GM12878 (cell line): ENCODE data around the gene F13A1. TPM values are rescaled to one million over a fixed set of nuclear protein-coding genes. Genes with fewer than 3 reads are reported as not detected.

Experiments
- ATAC-seq: fragments of 200-7000 bp; cut with Tn5 transposase; 3 replicates; pipeline ENCODE4 v1.9.1; 2020; ENCODE audit warnings: mild to moderate bottlenecking, moderate library complexity
- BruUV-seq: library from RNA; stranded (reverse); fragments of 400-500 nt; replicated peaks from 2 replicates; lab custom pipeline; 2021; lab: Mats Ljungman, UMichigan
- CTCF ChIA-PET: fragments of 300-600 bp; sonication (Branson Sonifier 250); formaldehyde crosslinking; extraction: SDS; loops from one replicate; lab custom pipeline; 2021; ENCODE audit warnings: inconsistent platforms; lab: Yijun Ruan, JAX
- POLR2A ChIA-PET: fragments of 350-600 bp; formaldehyde crosslinking; extraction: SDS; loops from one replicate; lab custom pipeline; 2021; ENCODE audit warnings: inconsistent platforms; lab: Charles Lee
- RAD21 ChIA-PET: fragments of 300-600 bp; sonication (Branson Sonifier 250); formaldehyde crosslinking; loops from one replicate; lab custom pipeline; 2023; ENCODE audit warnings: antibody characterized with exemption; ENCODE audit not compliant: unreplicated experiment; lab: Charles Lee
- SMC1A ChIA-PET: fragments of 300-600 bp; sonication (Branson Sonifier 250); formaldehyde crosslinking; loops from one replicate; lab custom pipeline; 2023; ENCODE audit not compliant: unreplicated experiment, uncharacterized antibody; lab: Charles Lee
- DNase-seq: peaks from one replicate; pipeline ENCODE4 v3.0.0-alpha.2; 2011; ENCODE audit warnings: low read depth, low spot score
- FAIRE-seq: peaks from 3 replicates; lab custom pipeline; 2011; peaks lifted over from hg19 to GRCh38; lab: Jason Lieb, UNC
- H2AFZ ChIP-seq: 2 replicates; pipeline ENCODE4 v1.6.0; 2011; ENCODE audit warnings: low read depth, low read length, control low read depth; ENCODE audit not compliant: control insufficient read depth
- H3K27ac ChIP-seq: 2 replicates; pipeline ENCODE4 v1.5.1; 2011; ENCODE audit warnings: control low read depth; ENCODE audit not compliant: control insufficient read depth, insufficient read depth
- H3K27me3 ChIP-seq, 2 experiments: replicated peaks in 1 of 2; 2 replicates each; pipeline versions ENCODE4 v1.6.0 to v1.6.1; 2011; ENCODE audit warnings: low read length in 1 of 2; ENCODE audit not compliant: control insufficient read depth in 2 of 2, insufficient read depth in 2 of 2
- H3K36me3 ChIP-seq, 2 experiments: 2 replicates each; pipeline ENCODE4 v1.5.1; 2011; ENCODE audit warnings: low read length in 1 of 2; ENCODE audit not compliant: control insufficient read depth in 2 of 2, insufficient read depth in 2 of 2
- H3K4me1 ChIP-seq: 2 replicates; pipeline ENCODE4 v1.6.1; 2011; ENCODE audit warnings: mild to moderate bottlenecking, low read length, moderate library complexity, mixed read lengths; ENCODE audit not compliant: control insufficient read depth, insufficient read depth
- H3K4me2 ChIP-seq: 2 replicates; pipeline ENCODE4 v1.6.0; 2011; ENCODE audit warnings: control low read depth; ENCODE audit not compliant: control insufficient read depth, insufficient read depth
- H3K4me3 ChIP-seq: fragments of 200-600 bp; sonication (generic); 2 replicates; pipeline ENCODE4 v1.5.1; 2016
- H3K79me2 ChIP-seq: 2 replicates; pipeline ENCODE4 v1.6.0; 2011; ENCODE audit warnings: low read length; ENCODE audit not compliant: control insufficient read depth, insufficient read depth
- H3K9ac ChIP-seq: 2 replicates; pipeline ENCODE4 v1.8.0; 2011; ENCODE audit warnings: low read length, control low read depth, mixed read lengths; ENCODE audit not compliant: control insufficient read depth, insufficient read depth
- H3K9me3 ChIP-seq: replicated peaks from 3 replicates; pipeline ENCODE4 v1.5.1; 2011; ENCODE audit warnings: mild to moderate bottlenecking, low read length; ENCODE audit not compliant: control insufficient read depth, insufficient read depth
- H4K20me1 ChIP-seq: 2 replicates; pipeline ENCODE4 v1.6.0; 2011; ENCODE audit not compliant: control insufficient read depth, insufficient read depth
- BRCA1 ChIP-seq: IDR thresholded peaks from 2 replicates; pipeline ENCODE4 v1.6.1; 2011; ENCODE audit warnings: low read depth, low read length, improper control_type of control experiment
- E4F1 ChIP-seq: fragments of 450-650 bp; IDR thresholded peaks from 2 replicates; pipeline ENCODE4 v1.6.1; 2018; ENCODE audit warnings: borderline replicate concordance, mild to moderate bottlenecking; ENCODE audit not compliant: partially characterized antibody
- ETV6 ChIP-seq, 2 experiments: fragments of 450-650 bp in 1 of 2; IDR thresholded peaks in 1 of 2; conservative IDR thresholded peaks in 1 of 2; 2 replicates each; pipeline ENCODE4 v1.6.1; 2014; ENCODE audit warnings: antibody characterized with exemption in 1 of 2, borderline replicate concordance in 1 of 2, low read depth in 1 of 2, mild to moderate bottlenecking in 1 of 2, moderate library complexity in 1 of 2
- FOXK2 ChIP-seq: fragments of 450-650 bp; IDR thresholded peaks from 2 replicates; pipeline ENCODE4 v1.6.1; 2017; ENCODE audit warnings: mild to moderate bottlenecking, moderate library complexity
- KAT2A ChIP-seq: conservative IDR thresholded peaks from 2 replicates; pipeline ENCODE4 v1.6.1; 2011; ENCODE audit warnings: low read depth, low read length; ENCODE audit not compliant: control insufficient read depth
- MTA2 ChIP-seq: fragments of 450-650 bp; IDR thresholded peaks from 2 replicates; pipeline ENCODE4 v1.6.1; 2016; ENCODE audit warnings: low read depth, mild to moderate bottlenecking, moderate library complexity
- WGBS: methylation state at CpG from one replicate; pipeline ENCODE4 v1.1.6; 2016; ENCODE audit warnings: low lambda C conversion rate; ENCODE audit not compliant: insufficient replicate concordance, insufficient coverage; ENCODE audit errors: missing lambda C conversion rate; 5-methylcytosine and 5-hydroxymethylcytosine counted together
- in situ Hi-C: fragments of 300-500 bp; cut with MboI; formaldehyde crosslinking; loops from 9 replicates; pipeline ENCODE4 v1.14.3; 2018; ENCODE audit warnings: mixed read lengths
- intact Hi-C: fragments of 100-400 bp; cut with micrococcal nuclease; formaldehyde crosslinking; loops from one replicate; pipeline ENCODE4 v1.14.2; 2022; ENCODE audit not compliant: unreplicated experiment
- polyA plus RNA-seq, 11 experiments: library from polyadenylated mRNA; depleted of rRNA in 4 of 11; unstranded in 6 of 11; stranded (reverse) in 5 of 11; fragments of >200 nt; fragmentation: Nextera tagmentation in 4 of 11; fragmentation: Illumina TruSeq in 1 of 11; extraction: Ambion mirVana in 4 of 11; extraction: Trizol in 1 of 11; gene quantifications; 1 replicate in 1 of 11; 2 replicates in 10 of 11; pipeline versions ENCODE4 v1.2.1 to v1.2.3, GENCODE V29; 2011 to 2016; ENCODE audit warnings: inconsistent platforms in 2 of 11, missing spikeins in 2 of 11, low read depth in 1 of 11
- total RNA-seq, 4 experiments: library from RNA; depleted of rRNA in 3 of 4; stranded (reverse); fragments of >200 nt in 3 of 4; fragmentation: Illumina TruSeq in 1 of 4; extraction: Trizol in 1 of 4; gene quantifications; 2 replicates each; pipeline versions ENCODE4 v1.2.1 to v1.2.3, GENCODE V29; 2013 to 2021
- TF ChIP-seq, protein P1 (sequence below): fragments of 450-650 bp; formaldehyde crosslinking; IDR thresholded peaks from 2 replicates; pipeline ENCODE4 v1.4.0; 2020; ENCODE audit warnings: mild to moderate bottlenecking, moderate library complexity
- TF ChIP-seq, protein P2 (sequence below): fragments of 150-350 bp; IDR thresholded peaks from 2 replicates; pipeline ENCODE4 v1.6.1; 2016; ENCODE audit warnings: low read depth, low read length

F13A1 gene
- total and polyA plus RNA-seq, 10 of the 15 experiments (the other 5 are each of a cell fraction or from before 2014, with no cell fraction given) = 0.48 to 1.8 (median 1.0) TPM

- TF ChIP-seq, protein P1, sequence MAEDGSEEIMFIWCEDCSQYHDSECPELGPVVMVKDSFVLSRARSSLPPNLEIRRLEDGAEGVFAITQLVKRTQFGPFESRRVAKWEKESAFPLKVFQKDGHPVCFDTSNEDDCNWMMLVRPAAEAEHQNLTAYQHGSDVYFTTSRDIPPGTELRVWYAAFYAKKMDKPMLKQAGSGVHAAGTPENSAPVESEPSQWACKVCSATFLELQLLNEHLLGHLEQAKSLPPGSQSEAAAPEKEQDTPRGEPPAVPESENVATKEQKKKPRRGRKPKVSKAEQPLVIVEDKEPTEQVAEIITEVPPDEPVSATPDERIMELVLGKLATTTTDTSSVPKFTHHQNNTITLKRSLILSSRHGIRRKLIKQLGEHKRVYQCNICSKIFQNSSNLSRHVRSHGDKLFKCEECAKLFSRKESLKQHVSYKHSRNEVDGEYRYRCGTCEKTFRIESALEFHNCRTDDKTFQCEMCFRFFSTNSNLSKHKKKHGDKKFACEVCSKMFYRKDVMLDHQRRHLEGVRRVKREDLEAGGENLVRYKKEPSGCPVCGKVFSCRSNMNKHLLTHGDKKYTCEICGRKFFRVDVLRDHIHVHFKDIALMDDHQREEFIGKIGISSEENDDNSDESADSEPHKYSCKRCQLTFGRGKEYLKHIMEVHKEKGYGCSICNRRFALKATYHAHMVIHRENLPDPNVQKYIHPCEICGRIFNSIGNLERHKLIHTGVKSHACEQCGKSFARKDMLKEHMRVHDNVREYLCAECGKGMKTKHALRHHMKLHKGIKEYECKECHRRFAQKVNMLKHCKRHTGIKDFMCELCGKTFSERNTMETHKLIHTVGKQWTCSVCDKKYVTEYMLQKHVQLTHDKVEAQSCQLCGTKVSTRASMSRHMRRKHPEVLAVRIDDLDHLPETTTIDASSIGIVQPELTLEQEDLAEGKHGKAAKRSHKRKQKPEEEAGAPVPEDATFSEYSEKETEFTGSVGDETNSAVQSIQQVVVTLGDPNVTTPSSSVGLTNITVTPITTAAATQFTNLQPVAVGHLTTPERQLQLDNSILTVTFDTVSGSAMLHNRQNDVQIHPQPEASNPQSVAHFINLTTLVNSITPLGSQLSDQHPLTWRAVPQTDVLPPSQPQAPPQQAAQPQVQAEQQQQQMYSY (CRISPR knock-in tag) = no peak
- TF ChIP-seq E4F1 (no peak), FOXK2 (no peak), KAT2A (no peak)
These were observed 196.7 kb downstream of the F13A1 start (continued) for GRCh38 chr6:6123803-6124202.

GRCh38 chr6:6121943-6122342 lies 198.5 kb downstream of the F13A1 start:
- Histone ChIP-seq H3K79me2 (no peaks in the 10 kb centered on the region), H4K20me1 (no peaks in the 10 kb centered on the region), H2AFZ (no peak overlapping the region), H3K4me1 (no peaks in the 10 kb centered on the region), H3K27ac (no peak overlapping the region), H3K9ac (no peak overlapping the region), H3K4me2 (no peak overlapping the region), H3K4me3 (no peak overlapping the region), H3K36me3 (no peaks in the 10 kb centered on the region), H3K9me3 (no peaks in the 10 kb centered on the region; the same call in 2 of the 3 replicates), H3K27me3 (no peaks in the 10 kb centered on the region)
- BruUV-seq = no TSS peak
- ChIA-PET SMC1A (no interaction called here), POLR2A (no interaction called here), CTCF (interaction anchor here (0.6 to 2.7 kb wide), 3 partner anchors 8 to 99 kb away, joined by 3 to 16 read pairs (median 3); no protein-coding TSS in a partner anchor), RAD21 (no interaction called here)
- intact Hi-C loops (no loop called here), in situ Hi-C loops (no loop called here)
- DNase-seq (no peak), ATAC-seq (no peak), FAIRE-seq (no peak)
- whole genome bisulfite sequencing = 50% methylated on average over 1 of the region's 1 CpG
- TF ChIP-seq MTA2 (no peak), BRCA1 (no peak), ETV6 (conservative IDR thresholded peaks at IDR 0.05 in 1 of 2, IDR thresholded peaks at IDR 0.05 in 1 of 2; ENCODE audit: borderline replicate concordance in 1 of 2, low read depth in 1 of 2) (no peak)
- TF ChIP-seq, protein P2, sequence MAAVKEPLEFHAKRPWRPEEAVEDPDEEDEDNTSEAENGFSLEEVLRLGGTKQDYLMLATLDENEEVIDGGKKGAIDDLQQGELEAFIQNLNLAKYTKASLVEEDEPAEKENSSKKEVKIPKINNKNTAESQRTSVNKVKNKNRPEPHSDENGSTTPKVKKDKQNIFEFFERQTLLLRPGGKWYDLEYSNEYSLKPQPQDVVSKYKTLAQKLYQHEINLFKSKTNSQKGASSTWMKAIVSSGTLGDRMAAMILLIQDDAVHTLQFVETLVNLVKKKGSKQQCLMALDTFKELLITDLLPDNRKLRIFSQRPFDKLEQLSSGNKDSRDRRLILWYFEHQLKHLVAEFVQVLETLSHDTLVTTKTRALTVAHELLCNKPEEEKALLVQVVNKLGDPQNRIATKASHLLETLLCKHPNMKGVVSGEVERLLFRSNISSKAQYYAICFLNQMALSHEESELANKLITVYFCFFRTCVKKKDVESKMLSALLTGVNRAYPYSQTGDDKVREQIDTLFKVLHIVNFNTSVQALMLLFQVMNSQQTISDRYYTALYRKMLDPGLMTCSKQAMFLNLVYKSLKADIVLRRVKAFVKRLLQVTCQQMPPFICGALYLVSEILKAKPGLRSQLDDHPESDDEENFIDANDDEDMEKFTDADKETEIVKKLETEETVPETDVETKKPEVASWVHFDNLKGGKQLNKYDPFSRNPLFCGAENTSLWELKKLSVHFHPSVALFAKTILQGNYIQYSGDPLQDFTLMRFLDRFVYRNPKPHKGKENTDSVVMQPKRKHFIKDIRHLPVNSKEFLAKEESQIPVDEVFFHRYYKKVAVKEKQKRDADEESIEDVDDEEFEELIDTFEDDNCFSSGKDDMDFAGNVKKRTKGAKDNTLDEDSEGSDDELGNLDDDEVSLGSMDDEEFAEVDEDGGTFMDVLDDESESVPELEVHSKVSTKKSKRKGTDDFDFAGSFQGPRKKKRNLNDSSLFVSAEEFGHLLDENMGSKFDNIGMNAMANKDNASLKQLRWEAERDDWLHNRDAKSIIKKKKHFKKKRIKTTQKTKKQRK = no peak
